ENCODE results near the gene FER1L5.
A peak's percentile ranks its signal among the peaks of the same experiment; 100 is the strongest.

The FER1L5 gene

DNA sequence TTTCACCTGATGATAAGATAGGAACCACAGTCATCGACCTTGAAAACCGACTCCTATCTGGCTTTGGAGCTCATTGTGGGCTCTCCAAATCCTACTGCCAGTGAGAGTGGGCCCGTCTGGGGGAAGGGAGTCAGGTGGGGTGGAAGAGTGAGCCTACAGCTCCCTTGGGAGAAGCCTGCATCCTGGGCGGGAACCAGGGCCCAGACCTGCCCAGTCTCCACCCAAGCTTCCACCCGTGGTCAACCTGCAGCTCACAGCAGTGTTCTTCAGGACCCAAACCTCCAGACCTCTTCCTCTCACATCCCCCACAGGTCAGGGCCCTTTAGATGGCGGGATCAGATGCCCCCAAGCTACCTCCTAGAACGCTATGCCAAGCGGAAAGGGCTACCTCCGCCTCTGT is 57.1 kb downstream of the FER1L5 start:
- no peak for DNase-seq

DNA sequence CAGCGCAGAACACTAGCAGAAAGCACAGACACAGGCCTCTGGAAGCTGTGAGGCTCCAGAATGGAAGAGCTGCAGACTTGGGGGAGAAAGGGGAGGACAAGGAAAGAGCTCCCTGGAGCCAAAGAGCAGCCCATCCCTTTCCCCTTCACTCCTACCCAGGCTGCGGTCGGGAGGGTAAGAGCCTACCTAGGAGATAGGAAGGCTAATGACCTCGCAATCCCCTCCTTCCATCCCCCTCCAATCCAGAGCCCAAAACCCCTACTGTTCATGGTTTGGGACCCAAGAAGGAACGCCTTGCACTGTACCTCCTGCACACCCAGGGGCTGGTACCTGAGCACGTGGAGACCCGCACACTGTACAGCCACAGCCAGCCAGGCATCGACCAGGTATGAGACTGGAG is 57.5 kb downstream of the FER1L5 start:
- no peak for DNase-seq

DNA sequence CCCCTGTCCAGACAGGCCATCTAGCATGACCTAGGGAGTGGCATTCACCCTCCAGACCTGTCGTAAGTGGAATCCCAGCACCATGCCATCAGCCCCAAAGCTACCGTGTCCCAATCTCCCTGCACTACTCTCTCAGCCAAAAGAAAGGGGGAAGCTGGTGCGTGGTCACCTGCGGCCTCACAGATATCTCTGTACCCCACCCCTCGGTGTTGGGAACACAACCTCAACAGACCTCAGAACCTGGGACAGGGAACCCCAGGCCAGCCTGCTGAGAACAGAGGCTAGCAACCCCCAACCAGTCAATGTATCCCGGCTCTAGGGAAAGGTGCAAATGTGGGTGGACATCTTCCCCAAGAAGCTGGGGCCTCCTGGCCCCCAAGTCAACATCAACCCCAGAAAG is 59.1 kb downstream of the FER1L5 start:
- DNase-seq, result no peak

DNA sequence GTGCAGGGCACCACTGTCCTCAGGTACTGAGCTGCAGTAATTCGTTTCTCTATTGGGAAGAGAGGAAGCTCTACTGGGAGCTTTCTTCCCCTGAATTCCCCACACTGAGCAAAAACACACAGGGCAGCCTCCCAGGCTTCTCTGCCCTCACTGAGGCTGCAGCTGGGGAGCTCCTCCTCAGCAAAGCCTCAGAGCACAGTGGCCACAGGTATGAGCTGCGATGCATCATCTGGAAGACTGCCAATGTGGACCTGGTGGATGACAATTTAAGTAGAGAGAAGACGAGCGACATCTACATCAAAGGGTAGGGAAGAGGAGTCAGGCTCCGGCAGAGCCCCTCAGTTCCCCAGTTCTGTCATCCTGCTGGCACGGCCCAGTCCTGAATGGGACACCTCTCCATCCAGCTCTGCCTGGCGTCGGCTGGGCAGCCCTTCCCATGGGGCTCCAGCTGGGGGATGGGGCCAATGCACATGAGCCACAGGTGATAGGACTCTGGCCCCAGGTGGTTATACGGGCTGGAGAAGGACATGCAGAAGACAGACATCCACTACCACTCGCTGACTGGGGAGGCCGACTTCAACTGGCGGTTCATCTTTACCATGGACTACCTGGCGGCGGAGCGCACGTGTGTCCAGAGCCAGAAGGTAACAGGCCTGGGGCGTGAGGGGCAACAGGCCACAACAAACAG is 59.7 kb downstream of the FER1L5 start:
- no peak for DNase-seq

DNA sequence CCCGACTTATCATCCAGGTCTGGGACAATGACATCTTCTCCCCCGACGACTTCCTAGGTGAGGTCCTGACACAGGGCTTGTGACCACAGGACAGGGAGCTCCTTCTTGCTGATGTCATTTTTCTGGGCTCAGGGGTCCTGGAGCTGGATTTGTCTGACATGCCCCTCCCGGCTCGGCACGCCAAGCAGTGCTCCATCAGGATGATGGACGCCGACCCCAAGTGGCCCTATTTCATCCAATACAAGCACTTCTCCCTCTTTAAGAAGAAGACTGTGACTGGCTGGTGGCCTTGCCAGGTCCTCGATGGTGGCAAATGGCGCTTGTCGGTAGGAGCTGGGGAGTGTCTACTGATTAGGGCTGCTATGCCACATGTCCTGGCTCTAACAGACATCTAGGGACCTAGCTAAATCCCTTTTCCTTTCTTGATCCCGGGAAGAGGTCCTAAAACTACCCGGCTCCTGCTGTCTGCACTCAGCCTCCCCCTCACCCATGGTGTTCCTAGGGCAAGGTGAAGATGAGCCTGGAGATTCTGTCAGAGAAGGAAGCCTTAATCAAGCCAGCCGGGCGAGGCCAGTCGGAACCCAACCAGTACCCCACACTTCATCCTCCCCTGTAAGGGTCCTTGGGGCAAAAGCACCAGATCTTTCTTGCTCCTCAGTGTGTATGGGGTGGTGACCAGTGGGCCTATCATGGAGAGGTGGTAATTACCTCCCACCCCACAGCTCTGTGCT is 60.6 kb downstream of the FER1L5 start:
- no peak for DNase-seq

DNA sequence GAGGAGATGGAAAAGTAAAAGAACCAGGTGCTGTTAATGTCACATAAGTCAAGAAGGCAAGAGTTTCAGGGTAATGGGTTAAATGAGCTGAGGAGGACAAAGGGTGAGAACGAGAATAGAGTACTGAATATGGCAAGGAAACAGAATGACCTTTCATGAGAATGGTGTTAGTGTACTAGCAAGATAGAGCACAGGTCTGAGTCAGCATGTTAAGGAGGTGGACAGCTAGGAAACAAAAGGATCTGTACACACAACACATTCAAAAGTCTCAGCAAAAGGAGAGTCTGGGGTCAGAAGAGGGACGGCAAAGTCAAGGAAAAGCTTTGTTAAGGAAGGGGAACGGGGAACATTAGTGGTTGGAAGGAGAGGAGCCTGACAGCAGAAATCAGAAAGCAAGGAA is 68.4 kb downstream of the FER1L5 start:
- no peak for DNase-seq

DNA sequence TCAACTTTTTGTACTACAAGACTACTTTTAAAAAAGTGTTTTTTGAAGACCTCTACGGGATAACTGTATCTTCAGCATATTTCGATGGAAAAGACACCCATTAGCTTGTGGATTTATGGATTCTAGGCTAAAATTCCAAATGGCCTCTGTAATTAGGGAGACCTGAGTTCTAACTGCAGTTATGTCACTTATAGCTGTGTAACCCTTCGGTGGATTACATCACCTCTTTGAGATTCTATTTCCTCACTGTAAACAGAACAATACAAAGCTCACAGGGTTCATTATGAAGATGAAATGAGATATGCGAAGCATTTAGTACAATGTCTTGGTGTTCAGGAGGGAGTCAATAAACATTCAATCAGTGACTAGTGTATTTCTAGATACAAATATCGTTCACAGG is 73.1 kb downstream of the FER1L5 start:
- DNase-seq, result no peak

DNA sequence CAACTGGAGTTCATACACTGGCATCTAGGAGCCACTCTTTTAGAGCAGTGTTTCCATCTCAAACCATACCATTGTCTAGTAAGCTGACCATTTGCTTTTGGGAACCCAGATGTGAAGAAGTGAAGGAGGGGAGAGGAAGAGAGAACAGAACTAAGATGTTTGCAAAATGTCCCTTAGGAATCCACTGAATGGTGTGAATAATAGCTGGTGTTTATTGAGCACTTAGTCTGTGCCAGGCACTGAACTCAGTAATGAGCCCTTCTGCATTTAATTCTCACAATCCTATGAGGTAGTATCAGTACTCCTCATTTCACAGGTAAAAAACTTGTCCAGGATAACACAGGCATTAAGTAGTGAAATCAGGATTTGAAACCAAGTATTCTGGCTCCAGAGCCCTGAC is 73.8 kb downstream of the FER1L5 start:
- DNase-seq, result no peak

DNA sequence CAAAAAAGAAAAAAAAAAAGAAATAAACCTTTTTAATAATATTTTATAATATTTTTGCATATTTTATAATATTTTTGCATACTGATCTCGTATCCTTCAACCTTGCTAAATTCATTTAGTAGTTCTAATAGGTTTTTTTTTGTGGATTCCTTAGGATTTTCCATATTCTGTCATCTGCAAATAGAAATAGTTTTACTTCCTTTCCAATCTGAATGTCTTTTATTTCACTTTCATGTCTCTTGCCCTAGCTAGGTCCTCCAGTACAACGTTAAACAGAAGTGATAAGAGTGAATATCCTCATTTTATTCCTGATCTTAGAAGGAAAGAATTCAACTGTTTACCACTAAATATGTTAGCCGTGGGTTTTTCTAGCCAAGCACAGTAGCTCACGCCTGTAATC is 83.6 kb downstream of the FER1L5 start:
- no peak for DNase-seq

DNA sequence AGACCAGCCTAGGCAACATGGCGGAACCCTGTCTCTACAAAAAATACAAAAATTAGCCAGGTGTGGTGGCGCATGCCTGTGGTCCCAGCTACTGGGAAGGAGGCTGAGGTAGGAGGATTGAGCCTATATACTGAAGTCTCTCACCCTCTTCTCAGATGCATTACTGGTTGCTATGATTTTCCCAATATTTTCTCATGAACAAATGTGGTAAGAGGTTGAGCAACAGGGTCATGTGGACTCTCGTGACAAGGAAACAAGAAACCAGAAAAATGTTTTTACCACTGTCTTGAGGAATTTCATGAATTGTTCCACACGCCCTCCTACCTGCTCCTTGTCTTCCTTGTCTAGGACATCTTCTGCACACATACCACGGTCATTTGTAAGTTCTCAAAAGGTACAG is 84.9 kb downstream of the FER1L5 start:
- no peak for DNase-seq

DNA sequence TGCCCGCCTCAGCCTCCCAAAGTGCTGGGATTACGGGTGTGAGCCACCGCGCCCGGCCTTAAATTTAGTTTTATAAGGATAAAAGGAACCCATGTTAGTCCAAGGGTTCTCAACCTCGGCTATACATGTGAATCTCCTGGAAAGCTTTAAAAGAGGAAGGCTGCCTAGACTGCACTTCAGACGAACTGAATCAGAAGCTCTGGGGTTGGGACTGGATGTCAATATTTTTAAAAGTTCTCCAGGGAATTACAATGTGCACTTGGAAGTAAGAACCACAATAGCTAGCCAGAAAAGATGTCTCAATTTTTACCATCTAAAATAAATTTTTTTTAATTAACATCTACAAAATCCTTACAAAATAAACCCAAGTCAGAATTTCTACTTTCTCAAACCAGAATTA is 87.2 kb downstream of the FER1L5 start:
- no peak for DNase-seq

DNA sequence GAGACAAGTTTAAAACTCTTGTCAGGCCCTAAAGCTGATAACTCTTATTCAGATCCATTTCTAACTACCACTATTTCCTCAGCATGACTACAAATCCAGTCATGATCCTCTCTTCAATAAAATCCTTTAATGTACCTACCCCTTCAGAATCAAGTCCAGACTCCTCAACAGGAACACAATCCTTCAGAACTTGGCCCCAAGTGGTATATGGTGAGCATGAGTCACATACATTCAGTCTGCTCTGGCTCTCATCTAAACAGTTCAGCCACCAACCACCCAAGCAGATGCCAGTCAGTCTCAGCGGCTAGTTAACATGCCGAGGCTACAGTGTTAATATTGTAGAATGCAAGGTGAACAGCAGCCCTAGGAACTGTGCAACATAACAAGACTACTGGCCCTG is 87.6 kb downstream of the FER1L5 start:
- DNase-seq, result no peak

DNA sequence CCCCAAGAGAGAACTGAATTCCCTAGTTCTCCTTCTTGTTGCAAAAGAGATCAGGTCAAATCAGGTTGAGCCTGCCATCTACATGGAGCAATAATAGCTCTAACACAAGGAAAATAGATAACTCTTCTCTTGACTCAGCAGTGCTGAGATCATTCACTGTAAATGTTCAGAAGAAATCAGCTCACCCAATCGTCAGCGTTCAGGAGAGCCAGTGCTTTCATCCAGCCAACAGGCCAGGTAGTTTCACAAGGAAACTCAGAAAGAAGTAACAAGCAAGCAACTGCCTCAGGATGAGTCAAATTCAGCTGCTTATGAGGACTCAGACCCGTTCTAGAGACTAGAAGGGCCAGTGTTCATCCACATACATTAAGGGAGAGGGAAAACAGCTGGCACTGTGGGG is 91.4 kb downstream of the FER1L5 start:
- DNase-seq, result no peak

DNA sequence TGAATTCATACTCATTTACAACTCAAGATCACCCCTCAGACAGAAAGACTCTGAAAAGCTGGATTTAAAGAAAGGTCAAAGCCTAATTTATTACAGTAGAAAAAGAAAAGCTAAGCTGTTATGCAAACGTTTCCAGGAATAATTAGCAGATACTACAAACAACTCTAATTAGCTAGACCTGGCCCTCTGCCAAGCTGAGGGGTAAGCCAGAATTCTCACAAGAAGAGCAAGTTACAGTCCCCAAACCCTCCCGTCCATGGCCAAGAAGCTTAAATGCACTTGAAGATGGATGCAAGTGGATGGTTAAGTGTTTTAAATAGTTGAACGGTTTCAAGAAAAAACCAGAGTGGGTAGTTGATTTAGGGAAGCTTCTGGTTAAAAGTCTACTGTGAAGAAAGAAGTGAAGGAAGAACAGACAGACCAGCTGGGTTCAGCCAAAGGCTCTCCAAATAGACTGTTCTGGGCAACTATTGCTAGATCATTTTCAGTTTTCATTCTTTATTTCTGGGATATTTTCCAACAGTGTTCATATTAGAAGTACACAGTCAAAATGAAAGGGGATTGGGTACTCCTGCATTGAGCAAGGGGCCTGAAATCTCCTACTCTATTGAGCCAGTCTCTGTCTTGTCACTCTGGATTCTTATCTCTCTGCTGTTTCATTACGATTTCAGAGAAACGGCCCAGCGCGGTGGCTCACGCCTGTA is 92.5 kb downstream of the FER1L5 start:
- DNase-seq, result peak; percentile 68

DNA sequence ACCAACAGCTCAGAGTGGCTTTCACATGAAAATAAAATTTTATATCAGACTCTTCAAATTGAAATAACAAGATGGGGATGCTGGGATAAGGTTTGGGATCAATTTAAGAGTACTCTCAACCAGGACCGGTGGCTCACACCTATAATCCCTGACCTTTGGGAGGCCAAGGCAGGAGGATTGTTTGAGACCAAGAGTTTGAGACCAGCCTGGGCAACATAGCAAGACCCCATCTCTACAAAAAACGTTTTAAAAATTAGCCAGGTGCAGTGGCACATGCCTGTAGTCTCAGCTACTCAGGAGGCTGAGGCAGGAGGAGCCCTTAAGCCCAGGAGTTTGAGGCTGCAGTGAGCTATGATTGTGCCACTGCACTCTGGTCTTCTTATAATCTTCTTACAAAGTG is 94.7 kb downstream of the FER1L5 start:
- DNase-seq, result no peak

DNA sequence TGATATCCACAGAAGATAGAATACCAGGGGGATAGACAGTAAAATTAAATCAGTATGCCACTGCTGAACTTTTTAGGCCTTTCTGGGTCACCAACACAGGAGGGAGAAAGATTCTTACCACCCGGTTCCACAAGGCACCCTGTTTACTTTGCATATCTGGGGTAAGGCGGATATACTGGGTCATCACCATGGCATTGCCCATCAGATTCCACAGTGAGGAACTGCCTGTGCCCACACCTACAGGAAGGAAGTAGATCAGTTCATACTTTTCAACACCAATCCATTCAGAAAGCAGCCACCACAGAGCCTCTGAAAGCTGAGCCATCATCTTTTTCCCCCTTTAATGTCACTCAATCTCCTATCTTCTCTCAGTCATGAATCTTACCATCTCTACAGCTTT is 95.3 kb downstream of the FER1L5 start:
- DNase-seq, result no peak

DNA sequence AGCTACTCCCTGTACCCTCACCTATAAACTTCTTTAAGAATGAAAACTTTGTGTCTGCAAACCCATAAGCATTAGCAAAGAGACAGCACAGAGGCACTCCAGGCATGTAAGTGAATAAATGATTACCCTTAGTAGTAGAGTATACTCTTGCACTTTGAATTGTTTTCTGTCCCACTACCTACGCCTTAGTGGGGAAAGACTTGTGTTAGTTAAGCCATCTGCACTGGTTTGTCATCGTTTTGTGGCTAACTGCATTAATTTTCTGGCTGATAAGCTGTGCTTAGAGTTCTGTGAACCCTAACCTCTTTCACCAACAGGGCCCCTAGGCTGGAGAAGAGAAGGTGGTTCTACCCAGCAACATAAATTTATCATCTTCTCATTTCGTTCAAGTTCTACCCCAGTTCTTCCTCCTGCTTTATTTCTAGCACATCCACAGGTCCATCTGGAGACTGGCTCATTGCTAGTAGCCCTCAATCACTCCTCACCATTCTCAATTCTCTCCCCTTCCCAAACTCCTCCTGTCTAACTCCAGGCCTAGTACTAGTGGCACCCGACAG is 96.6 kb downstream of the FER1L5 start:
- DNase-seq, result no peak

DNA sequence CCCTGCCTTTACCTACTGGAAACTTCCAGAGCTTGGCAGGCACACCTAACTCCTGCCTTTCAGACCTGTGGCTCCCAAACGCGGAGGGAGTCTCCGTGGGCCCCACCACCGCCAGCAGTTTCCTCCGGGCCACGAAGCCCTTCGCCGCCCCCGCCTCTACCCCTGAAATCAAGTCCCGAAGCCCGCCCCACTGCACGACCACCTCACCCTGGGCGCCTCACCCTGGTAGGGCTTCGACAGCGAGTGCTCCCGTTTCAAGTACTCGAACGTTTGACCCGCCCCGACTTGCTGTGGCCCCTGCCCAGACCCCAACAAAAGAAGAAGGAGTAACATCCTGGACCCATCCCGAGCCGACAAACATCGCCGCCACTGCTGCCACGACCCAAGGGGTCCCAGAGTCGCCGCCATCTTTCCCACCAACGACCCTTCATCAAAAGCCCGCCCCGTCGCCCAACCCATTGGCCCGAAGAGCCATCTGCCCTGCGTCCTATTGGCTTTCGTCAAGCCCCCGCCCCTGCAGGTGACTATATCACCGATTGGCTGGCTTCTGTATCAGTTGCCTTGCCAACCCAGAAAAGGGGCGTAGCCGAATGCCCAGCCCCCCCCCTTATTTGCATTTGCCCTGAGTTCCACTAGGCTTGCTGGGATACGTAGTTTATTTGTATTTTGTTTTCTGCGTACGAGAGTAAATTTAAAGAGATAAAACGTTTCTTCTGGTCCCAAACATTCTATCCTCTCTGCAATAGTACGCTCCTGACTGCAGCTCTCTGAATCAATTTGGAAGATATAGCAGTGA is 97.3 kb downstream of the FER1L5 start, which contains the start of gene LMAN2L:
TSS of gene LMAN2L (minus strand) at position 432 of the 796 bp plus-strand sequence. CDS start at position 408, 24 bp downstream.
- DNase-seq, result peak; percentile 95

DNA sequence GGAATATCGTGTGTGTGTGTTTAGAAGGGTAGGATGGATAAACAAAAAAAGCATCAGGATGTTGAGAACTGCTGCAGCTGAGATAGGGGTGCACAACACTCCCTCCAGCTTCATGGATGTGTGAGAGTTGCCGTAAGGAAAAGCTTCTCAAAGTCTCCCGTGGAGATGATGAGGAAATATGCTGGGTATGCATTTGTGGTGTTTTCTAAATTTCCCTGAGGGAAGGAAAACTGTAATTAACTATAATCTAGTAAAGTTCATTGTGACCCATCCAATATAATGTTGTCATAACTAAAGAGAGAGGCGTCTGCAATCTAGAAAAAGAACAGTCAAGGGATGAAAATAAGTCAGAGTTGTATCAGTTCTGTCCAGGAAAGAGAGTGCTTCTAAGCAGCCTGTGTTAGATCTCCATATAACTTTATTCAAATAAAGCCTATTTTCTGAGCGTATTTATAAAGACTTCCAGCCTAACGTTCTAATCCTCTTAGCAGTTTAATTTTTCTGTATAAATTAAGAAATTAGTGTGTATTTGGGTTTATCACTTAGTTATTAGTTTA is 104.6 kb downstream of the FER1L5 start:
- no peak for DNase-seq

DNA sequence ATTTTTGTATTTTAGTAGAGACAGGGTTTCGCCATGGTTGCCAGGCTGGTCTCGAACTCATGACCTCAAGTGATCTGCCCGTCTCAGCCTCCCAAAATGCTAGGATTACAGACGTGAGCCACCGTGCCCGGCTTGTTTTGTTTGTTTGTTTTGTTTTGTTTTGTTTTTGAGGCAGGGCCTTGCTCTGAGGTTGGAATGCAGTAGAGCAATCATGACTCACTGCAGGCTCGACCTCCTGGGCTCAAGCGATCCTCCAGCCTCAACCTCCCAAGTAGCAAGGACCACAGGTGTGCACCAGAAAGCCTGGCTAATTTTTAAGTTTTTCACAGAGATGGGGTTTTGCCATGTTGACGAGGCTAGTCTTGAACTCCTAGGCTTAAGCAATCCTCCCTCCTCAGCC is 109.2 kb downstream of the FER1L5 start:
- DNase-seq, result no peak

DNA sequence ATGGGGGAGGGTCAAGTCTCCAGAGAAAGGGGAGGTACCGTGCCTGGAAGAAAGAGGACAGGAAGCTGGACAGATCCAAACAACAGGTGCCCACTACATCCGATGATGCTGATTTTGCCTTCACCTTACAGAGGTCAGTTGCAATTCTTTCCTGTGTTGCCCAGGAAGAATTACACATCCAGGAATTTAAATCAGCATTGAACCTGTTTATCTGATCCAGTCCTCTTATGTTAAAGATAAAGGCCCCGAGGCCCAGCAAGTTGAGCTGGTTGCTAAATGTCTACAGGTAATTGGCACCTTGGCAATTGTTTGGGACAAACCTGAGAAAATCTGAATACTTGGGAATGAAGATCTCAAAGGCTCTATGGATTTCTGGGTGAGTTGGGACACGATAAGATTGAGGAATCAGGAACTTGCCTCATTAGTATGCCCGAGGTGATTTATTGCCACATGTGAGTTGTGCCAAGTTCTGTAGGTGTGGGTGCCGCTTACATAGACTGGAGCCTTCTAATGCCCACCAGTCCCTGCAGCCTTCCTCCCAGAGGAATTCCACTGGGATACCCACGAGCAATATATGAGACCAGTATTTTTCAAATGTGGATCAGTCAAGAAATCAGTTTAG is 111.2 kb downstream of the FER1L5 start:
- DNase-seq, result no peak

DNA sequence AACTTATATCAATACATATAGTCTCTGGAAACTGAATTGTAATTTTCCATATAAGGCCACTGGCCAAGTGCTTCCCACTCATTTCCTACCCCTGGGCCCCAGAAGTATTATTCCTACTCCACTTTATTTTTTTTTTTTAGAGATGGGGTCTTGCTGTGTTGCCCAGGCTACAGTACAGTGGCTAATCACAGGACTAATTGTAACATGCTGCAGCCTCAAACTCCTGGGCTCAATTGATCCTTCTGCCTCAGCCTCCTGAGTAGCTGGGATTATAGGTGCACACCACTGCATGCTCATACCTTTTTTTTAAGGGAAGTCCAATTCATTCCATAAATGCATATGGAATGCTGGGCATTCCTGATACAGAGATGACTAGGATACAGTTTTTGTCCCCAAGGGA is 111.8 kb downstream of the FER1L5 start:
- DNase-seq, result no peak

Data from NCI-H446 treated with DMSO at 0.1 percent for 48 hours (cell line).